Measurements from ENCODE around the gene ADARB1.

The ADARB1 gene

GRCh38 chr21:45228171-45228641 is 153.8 kb downstream of the ADARB1 start:
- no peak overlapping the region for H3K4me3 ChIP-seq (ENCODE audit: low read depth, low read length)
- TF ChIP-seq, protein P1, sequence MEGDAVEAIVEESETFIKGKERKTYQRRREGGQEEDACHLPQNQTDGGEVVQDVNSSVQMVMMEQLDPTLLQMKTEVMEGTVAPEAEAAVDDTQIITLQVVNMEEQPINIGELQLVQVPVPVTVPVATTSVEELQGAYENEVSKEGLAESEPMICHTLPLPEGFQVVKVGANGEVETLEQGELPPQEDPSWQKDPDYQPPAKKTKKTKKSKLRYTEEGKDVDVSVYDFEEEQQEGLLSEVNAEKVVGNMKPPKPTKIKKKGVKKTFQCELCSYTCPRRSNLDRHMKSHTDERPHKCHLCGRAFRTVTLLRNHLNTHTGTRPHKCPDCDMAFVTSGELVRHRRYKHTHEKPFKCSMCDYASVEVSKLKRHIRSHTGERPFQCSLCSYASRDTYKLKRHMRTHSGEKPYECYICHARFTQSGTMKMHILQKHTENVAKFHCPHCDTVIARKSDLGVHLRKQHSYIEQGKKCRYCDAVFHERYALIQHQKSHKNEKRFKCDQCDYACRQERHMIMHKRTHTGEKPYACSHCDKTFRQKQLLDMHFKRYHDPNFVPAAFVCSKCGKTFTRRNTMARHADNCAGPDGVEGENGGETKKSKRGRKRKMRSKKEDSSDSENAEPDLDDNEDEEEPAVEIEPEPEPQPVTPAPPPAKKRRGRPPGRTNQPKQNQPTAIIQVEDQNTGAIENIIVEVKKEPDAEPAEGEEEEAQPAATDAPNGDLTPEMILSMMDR (IDR thresholded peaks at IDR 0.05; ENCODE audit: low read depth, low read length) = no peak
- no peak for TF ChIP-seq POLR2A (IDR thresholded peaks at IDR 0.05; ENCODE audit: extremely low read depth, insufficient read length)
- no peak for TF ChIP-seq MYC (IDR thresholded peaks at IDR 0.05; ENCODE audit: low read depth, low read length)
- no peak for TF ChIP-seq MAX (IDR thresholded peaks at IDR 0.05; ENCODE audit: low read depth, low read length)
- DNase-seq (ENCODE audit: low read depth) = no peak

DNA sequence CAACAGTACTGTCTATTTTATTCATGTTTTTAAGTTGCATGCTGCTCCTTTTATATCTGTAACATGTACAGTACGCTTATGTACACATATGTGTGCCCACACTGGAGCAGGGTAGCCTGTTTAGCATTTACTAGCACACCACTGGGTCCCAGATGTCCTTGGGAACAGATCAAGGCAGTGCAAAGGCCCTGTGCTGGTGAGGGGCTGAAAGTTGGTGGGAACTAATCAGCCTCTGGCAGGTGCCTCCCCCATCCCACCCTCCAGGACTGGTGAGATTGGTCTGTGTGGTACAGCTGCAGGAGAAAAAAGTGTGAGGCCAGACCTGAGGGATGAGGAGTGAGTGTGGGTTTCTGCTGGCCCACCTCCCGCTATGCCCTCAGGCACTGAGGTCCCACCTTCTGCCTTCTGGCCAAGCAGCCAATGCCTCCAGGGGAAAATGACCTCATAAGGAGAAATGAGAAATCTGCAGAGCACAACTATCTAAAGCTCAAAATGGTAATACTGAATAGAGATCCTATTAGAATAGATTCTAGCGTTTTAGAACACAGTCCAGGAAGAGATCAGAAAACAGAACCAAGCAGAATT is 154.4 kb downstream of the ADARB1 start:
- DNase-seq (ENCODE audit: low read depth) = no peak
- TF ChIP-seq, protein P1 (IDR thresholded peaks at IDR 0.05; ENCODE audit: low read depth, low read length) = no peak
- no peak for TF ChIP-seq MYC (IDR thresholded peaks at IDR 0.05; ENCODE audit: low read depth, low read length)
- no peak for TF ChIP-seq MAX (IDR thresholded peaks at IDR 0.05; ENCODE audit: low read depth, low read length)
- no peak for TF ChIP-seq POLR2A (IDR thresholded peaks at IDR 0.05; ENCODE audit: extremely low read depth, insufficient read length)

DNA sequence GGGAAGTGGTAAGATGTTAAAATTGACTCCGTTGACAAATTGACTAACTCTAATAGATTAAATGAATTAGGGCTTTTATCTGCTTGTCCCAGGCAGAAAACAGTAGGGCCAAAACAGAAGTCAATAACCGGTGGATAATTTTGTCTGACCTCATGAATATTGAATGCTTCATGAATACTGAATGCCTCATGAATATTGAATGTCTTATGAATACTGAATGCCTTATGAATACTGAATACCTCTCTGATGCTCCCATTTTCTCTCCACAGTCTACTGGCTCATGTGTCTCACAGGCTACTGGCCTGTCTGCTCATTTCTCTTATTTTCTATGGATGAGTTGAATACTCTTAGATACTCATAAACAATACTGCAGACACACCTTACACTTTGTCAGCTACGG is 157.3 kb downstream of the ADARB1 start:
- H3K4me3 ChIP-seq (ENCODE audit: low read depth, low read length) = no peak overlapping the region
- TF ChIP-seq MAX (IDR thresholded peaks at IDR 0.05; ENCODE audit: low read depth, low read length) (no peak), MYC (IDR thresholded peaks at IDR 0.05; ENCODE audit: low read depth, low read length) (no peak), POLR2A (IDR thresholded peaks at IDR 0.05; ENCODE audit: extremely low read depth, insufficient read length) (no peak)
- TF ChIP-seq, protein P1 (IDR thresholded peaks at IDR 0.05; ENCODE audit: low read depth, low read length) = no peak
- no peak for DNase-seq (ENCODE audit: low read depth)

More for the DNA sequence above, 154.4 kb downstream of the ADARB1 start:
- H3K4me3 ChIP-seq (ENCODE audit: low read depth, low read length) = no peak overlapping the region

DNA sequence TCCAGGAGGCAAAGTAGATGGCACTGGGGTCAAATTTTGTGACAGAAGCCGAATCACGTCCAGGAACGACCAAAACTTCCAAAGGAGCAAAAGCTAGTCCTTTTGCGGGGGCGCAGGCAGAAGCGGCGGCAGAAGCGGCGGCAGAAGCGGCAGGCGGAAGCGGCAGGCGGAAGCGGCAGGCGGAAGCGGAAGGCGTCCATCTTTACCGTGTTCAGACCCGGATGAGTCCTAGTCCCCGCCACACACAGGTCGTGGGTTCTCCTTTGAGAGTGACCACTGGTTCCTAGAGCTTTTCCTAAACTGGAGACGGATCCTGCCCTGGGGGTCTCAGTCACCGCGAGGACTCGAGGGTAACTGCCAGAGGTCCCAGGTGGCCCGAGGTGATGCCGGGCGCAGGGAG is 159.7 kb downstream of the ADARB1 start:
- TF ChIP-seq, protein P1 (IDR thresholded peaks at IDR 0.05; ENCODE audit: low read depth, low read length) = no peak
- TF ChIP-seq POLR2A (IDR thresholded peaks at IDR 0.05; ENCODE audit: extremely low read depth, insufficient read length) (no peak), MAX (IDR thresholded peaks at IDR 0.05; ENCODE audit: low read depth, low read length) (no peak), MYC (IDR thresholded peaks at IDR 0.05; ENCODE audit: low read depth, low read length) (no peak)
- DNase-seq (ENCODE audit: low read depth) = no peak

GRCh38 chr21:45234965-45235364 is 160.6 kb downstream of the ADARB1 start:
- TF ChIP-seq MYC (IDR thresholded peaks at IDR 0.05; ENCODE audit: low read depth, low read length) (no peak), POLR2A (IDR thresholded peaks at IDR 0.05; ENCODE audit: extremely low read depth, insufficient read length) (no peak), MAX (IDR thresholded peaks at IDR 0.05; ENCODE audit: low read depth, low read length) (no peak)
- TF ChIP-seq, protein P1 (IDR thresholded peaks at IDR 0.05; ENCODE audit: low read depth, low read length) = no peak

More for the DNA sequence above, 159.7 kb downstream of the ADARB1 start:
- no peak overlapping the region for H3K4me3 ChIP-seq (ENCODE audit: low read depth, low read length)

More at GRCh38 chr21:45234965-45235364, 160.6 kb downstream of the ADARB1 start:
- no peak overlapping the region for H3K4me3 ChIP-seq (ENCODE audit: low read depth, low read length)
- no peak for DNase-seq (ENCODE audit: low read depth)

Measured in NB4 (cell line).